GM12874 (cell line): Measurements from ENCODE around the gene GALNTL6.

ENCODE experiments used
- CTCF ChIP-seq: IDR thresholded peaks from 2 replicates; pipeline ENCODE4 v1.5.1; 2011; ENCODE audit warnings: low read depth, mild to moderate bottlenecking, control low read depth, low read length, moderate library complexity; ENCODE audit not compliant: insufficient read depth

Gene GALNTL6

GRCh38 chr4:171956678-171957077 lies 143.5 kb downstream of the GALNTL6 start:
- TF ChIP-seq CTCF: no peak

GRCh38 chr4:171962110-171962509 lies 148.9 kb downstream of the GALNTL6 start:
- no peak for TF ChIP-seq CTCF

- TF ChIP-seq CTCF: no peak
These were observed 153.2 kb downstream of the GALNTL6 start for GRCh38 chr4:171966356-171966755.

GRCh38 chr4:171978216-171978615 lies 165.0 kb downstream of the GALNTL6 start:
- no peak for TF ChIP-seq CTCF

GRCh38 chr4:171979461-171979860 lies 166.3 kb downstream of the GALNTL6 start:
- no peak for TF ChIP-seq CTCF

- no peak for TF ChIP-seq CTCF
These were observed 168.0 kb downstream of the GALNTL6 start for GRCh38 chr4:171981185-171981584.

- TF ChIP-seq CTCF: no peak
These were observed 171.0 kb downstream of the GALNTL6 start for GRCh38 chr4:171983935-171984805.
